Activated CD4-positive, alpha-beta T cell treated with anti-CD3 and anti-CD28 coated beads, Interleukin-2, amount 50 U/mL, for 48 hours (primary cell): ENCODE results near the gene DYNC1I2.

ENCODE experiments used
- DNase-seq, 2 experiments: peaks; one replicate each; pipeline ENCODE4 v3.0.0-alpha.2; 2020

The DYNC1I2 gene

DNA sequence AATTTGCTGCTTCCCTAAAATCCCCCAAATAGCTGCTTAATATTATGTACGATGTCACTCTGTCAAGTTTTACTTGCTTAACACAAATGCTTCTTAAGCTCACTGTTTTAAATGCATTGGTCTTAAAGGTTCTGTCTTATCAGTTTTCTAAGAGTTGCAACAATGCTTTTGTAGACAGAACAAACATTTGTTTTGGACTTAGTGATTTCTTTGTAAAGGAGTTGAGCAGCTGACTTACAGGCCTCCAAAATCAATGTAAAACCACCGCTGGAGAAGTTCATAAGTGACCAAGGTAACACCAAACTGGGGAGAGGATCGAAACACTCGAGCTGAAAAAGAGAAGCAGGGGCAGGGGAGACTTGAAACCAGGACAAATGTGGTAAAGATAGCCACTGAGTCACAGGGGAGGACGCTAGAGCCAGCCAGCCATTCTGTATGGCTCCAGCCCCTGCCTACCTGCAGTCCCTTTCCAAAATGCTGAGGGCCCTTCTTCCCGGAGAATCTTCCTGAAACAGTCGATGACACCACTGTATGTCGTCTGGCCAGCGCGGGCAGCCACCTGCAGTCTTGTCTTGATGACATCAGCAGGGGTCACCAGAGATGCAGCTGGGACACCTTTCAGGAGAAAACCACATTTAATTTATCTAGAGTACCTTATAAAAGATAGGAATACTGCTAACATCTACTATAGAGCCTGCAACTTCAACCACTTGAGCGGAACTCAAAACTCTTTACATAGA, 100.2 kb downstream of the DYNC1I2 start:
- no peak for DNase-seq

DNA sequence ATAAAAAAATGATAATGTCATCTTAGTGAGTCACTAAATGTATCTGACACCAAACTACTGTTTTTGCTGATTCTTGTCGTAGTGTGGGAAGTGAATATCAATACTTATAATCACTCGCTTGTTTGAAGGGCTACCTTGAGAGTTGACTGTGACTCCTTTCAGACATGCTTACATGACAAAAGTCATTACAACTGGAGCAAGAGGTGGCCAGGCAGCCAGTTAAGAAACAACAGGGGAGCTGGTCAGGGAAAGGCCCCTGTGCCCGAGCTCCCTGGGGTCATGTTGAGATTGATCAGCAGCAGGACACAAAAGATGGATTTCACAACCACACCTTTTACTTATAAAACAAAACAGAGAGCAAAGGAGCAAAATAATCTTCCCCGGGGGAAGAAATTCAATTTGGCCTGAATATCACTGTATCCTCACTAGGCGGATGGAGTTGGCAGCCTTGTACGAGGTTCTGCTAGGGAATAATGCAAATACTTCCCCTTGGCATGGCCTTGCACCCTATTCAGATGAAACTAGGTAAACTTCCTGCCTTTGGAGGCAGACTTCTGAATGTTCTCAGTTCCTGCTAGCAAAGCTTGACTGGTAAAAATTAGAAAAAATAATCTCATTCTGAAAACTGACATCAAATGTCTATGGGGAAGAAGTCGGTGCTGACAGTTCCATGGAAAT, 101.2 kb downstream of the DYNC1I2 start:
- DNase-seq, result no peak

DNA sequence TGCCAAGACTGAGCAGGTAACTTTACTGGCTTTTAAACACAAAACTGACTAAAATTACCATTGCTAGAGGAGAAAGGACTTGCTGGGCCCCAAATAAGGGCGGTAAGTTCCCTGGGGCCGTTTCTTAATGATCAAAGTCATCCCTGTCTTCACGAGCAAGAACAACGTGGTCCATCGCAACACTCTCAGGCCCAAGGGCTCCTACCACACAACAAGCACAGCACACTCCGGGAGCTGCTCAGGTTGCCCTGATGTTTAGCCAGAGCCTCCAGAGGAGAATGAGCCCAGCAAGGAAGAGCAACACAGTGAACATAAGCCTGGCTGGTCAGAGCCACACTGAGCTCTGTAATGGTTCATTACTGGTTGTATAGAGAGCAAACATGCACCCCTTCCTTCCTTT, 102.7 kb downstream of the DYNC1I2 start:
- no peak for DNase-seq

DNA sequence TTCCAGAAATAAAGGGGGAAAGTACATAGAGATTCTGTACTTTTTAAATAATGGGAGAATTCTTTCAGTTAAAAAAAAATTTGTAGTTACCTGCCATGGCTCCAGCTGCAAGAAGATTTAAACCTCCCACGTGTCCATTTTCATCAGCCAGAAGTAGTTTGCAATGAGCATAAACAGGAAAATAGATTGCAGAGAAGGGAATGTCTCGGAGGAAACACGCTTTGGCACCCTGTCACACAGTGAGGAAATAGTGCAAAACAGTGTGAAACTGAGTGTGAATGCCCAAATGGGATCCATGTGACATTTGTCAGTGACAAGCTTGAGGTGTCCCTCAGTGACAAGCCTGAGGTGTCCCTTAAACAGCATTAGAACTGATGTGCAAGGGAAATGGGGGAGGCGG, 104.1 kb downstream of the DYNC1I2 start:
- no peak for DNase-seq

DNA sequence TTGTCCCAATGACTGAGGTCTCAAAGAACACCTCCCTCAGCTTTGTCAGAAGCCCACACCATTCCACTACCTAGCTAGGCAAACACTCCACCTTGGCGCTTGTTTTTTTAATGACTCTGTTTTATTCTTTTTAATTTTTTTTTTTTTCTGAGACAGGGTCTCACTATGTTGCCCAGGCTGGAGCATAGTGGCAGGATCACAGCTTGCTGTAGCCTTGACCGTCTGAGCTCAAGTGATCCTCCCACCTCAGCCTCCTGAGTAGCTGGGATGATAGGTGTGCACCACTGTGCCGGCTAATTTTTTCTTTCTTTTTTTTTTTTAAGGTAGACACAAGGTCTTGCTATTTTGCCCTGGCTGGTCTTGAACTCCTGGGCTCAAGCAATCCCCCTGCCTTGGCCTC, 104.9 kb downstream of the DYNC1I2 start:
- DNase-seq, result no peak

DNA sequence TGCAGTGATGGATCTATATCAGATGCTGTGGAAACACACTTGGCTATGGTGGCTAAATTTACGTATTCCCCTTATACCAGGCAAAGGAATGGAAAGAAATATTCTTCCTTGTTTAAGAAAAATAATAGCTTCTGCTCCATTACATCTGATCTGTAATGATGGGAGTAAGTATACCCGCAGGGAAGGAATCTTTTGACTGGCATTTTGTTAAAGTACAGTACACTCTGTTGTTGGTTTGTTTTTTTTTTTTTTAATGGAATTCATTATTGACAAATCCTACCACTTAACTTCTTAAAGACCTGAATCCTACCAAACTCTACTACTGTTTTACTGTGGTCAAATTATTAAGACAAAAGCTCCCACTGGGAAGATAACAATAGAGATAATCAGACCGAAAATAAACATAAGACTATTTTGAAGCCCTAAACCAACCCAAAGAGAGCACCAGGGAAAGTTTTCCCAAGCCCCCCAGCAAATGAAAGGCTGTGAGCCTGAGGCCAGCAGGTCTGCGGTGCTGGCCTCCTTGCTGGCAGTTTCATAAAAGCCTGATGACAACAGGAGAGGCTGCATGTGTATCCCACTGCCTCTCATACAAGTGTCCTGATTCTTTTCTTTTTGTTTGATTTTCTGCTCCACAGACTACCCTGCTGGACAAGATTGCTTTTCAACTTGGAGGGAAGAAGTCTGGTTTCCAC, 105.8 kb downstream of the DYNC1I2 start:
- DNase-seq, result no peak

DNA sequence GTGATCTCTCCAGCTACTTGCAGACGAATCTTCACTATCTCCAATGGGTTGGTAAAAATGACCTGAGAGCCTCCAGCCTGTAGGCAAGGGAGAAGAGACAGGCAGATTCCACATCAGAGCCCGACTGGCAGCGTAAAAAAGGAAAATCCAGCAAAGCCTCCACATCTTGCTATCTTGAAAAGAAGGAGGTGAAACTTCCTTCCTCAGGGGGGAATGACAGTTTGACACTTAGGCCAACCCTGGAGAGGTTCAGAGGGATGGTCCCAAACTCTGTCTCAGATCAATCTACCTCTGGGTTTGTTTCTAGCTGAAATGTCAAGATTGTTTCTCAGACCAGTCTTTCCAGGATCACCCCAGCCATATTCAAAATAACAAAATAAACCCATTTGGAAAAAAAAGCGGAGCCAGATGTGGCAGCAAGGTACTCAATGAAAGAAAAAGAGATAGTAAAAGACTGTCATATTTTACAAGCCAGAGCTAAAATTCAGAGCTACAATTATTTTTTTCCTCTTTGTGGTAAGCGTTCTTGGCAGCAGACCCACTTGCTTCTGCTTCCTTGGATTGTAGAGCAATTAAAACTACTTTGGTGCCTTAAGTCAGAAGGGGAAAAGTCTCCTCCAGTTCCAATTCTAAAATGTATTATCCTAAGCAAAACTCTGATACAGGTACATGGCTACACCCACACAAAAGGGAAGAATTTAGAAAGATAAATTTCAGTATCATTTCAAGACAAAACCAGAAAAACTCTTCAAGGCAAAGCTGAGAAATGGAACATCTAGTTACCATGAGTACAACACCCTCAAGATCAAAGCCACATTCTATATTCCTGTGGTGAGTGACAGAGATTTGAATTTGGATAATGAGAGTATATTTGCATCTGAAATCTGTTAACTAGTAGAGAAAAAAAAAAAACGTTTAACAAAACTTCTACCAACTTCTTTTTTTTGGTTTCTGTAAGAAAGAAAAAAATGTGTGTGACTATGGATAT, 106.7 kb downstream of the DYNC1I2 start:
- DNase-seq, result no peak

DNA sequence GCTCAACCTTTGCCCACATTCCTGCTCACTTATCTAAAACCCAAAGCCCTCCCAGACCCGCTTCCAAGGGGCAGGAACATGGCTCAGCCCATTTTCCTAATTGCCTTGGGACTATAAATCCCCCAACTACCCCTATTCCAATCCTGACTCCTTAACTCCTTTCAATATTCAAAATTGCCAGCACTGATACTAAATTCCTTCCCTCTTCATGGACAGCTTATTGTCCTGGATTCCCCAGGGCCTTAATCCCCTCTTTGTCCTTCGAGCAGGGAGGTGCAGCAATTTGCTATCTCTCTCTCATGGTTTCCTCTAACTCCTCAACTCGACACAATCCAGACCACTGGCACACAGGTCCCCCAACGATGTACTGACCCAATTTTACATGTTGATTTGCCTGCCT, 107.6 kb downstream of the DYNC1I2 start:
- DNase-seq, result no peak
